Activated T-helper 1 cell treated with Interleukin-2 at 50 U/mL for 16 hours (primary cell): ENCODE measurements around the gene PDE10A.
"Not testable (repeated sequence)": the region's sequence is repeated elsewhere in the genome, so short reads cannot be mapped to it uniquely, and the experiment has no call there.

Experiments
- DNase-seq: peaks from one replicate; pipeline ENCODE4 v3.0.0-alpha.2; 2020; ENCODE audit warnings: low read depth

The PDE10A gene

GRCh38 chr6:165585060-165585459 is 78.0 kb downstream of the PDE10A start:
- DNase-seq, result no peak

DNA sequence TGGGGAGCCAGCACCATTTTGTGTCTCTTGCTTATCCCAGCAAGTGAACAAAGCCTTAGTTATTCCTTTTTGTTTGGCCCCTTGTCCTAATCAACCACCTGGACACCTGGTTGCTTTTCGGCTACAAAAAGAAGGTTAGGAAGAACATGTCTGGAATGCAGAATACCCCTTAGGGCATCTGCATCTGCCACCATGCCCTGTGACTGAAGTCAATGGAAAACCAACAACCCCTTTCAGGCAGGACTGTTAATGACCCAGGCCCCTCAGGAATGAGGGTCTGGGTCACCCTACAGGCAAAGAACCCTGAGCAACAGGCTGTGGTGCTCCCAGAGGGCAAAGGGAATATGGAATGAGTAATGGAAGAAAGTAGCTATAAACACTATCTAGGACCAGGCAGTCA is 78.5 kb downstream of the PDE10A start:
- no peak for DNase-seq

DNA sequence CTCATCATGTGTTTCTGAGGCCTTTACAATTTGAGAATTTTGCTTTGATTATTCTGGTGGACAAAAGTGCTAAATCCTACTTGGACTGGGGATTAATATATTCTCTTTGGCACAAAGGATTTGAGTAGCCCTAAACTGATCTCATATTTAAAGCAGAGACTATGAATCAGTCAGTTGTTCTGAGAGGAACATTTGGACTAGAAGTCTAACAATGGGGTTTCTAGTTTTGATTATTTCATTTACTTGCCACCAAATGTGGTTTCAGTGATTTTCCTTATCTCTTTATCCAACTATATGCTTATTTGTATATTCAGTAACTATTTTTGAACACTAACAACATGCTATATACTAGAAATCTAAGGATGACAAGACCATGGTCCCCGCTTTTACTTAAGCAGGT is 81.4 kb downstream of the PDE10A start:
- no peak for DNase-seq

- no peak for DNase-seq
Measured at GRCh38 chr6:165580136-165580535, 82.9 kb downstream of the PDE10A start.

DNA sequence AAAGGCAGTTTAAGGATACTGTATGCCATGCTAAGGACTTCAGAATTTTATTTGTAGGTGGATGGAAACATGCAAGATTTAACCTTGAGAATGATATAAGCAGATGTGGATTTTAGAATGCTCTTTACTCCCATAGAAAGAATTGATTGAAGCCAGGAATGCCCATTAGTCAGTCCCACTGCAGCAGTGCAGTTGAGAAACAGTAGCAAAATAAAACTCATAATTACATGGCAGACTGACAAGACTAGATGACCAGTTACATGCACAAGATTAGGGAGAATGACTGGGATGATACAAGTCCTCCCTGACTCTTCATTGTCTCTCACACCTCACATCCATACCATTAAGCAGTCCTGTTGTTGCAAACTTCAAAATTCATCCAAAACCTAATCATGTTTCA is 83.9 kb downstream of the PDE10A start:
- DNase-seq, result no peak

DNA sequence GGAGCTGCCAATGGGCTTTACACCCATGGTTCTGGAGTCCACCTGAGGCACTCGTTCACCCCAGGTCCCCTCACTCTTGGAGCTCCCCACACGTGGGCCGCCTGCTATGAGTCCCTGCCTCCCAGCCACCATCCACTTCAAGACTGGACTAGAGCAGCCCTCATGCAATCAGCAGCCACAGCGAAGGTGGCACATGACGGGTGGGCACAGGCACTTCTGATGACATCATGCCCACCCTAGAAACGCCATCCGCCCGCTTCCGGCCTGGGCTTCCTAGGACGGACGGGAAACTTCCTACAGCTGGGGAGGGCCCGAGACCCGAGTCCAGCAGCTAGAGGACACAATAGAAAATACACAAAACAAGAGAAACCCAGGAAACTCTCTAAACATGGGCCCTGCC is 85.5 kb downstream of the PDE10A start:
- DNase-seq, result no peak

- no peak for DNase-seq
Measured at GRCh38 chr6:165575158-165575549, 87.9 kb downstream of the PDE10A start.

- no peak for DNase-seq
Measured at GRCh38 chr6:165574220-165575157, 88.6 kb downstream of the PDE10A start.

DNA sequence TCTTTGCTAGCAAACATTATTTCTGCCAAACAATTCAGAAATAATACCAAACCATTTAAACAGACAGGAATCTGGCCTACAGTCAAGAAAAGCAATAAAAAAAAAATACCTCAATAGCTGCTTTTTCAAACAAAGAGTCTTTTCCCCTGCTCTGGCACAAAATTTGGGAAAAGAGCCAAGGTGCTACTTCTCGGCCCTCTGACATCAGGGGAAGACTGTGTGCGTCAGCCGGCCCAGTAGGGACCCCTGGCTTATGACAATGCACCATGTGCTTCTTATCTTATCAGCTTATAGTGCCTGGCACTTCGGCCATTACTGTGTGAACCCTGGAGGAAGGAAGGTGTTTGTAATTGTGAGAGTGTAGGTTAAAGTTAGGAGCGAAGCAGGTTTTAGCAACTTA is 89.4 kb downstream of the PDE10A start:
- DNase-seq, result no peak

- DNase-seq, result no peak
Measured at GRCh38 chr6:165571721-165572132, 91.3 kb downstream of the PDE10A start.

GRCh38 chr6:165571068-165571682 is 91.9 kb downstream of the PDE10A start:
- DNase-seq, result no peak

DNA sequence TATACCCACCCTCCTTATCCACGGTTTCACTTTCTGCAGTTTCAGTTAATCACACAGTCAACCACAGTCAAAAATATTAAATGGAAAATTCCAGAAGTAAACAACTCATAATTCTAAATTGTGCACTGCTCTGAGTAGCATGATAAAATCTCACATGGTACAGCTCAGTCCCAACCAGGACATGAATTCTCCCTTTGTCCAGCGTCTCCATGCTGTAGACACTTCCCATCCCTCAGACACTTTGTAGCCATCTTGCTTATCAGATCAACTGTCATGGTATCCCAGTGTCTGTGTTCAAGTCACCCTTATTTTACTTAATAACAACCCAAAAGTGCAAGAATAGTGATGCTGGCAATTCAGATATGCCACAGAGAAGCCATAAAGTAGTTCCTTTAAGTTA is 94.7 kb downstream of the PDE10A start:
- DNase-seq, result no peak

- DNase-seq, result no peak
Measured at GRCh38 chr6:165566088-165566828, 96.8 kb downstream of the PDE10A start.

GRCh38 chr6:165562421-165563090 is 100.5 kb downstream of the PDE10A start:
- no peak for DNase-seq

- DNase-seq, result no peak
Measured at GRCh38 chr6:165559632-165560031, 103.4 kb downstream of the PDE10A start.

DNA sequence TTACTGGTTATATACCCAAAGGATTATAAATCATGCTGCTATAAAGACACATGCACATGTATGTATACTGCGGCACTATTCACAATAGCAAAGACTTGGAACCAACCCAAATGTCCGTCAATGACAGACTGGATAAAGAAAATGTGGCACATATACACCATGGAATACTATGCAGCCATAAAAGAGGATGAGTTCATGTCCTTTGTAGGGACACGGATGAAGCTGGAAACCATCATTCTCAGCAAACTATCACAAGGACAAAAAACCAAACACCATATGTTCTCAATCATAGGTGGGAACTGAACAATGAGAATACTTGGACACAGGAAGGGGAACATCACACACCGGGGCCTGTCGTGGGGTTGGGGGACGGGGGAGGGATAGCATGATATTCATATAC is 104.9 kb downstream of the PDE10A start:
- not testable (repeated sequence) for DNase-seq

- no peak for DNase-seq
Measured at GRCh38 chr6:165557674-165558073, 105.4 kb downstream of the PDE10A start.

DNA sequence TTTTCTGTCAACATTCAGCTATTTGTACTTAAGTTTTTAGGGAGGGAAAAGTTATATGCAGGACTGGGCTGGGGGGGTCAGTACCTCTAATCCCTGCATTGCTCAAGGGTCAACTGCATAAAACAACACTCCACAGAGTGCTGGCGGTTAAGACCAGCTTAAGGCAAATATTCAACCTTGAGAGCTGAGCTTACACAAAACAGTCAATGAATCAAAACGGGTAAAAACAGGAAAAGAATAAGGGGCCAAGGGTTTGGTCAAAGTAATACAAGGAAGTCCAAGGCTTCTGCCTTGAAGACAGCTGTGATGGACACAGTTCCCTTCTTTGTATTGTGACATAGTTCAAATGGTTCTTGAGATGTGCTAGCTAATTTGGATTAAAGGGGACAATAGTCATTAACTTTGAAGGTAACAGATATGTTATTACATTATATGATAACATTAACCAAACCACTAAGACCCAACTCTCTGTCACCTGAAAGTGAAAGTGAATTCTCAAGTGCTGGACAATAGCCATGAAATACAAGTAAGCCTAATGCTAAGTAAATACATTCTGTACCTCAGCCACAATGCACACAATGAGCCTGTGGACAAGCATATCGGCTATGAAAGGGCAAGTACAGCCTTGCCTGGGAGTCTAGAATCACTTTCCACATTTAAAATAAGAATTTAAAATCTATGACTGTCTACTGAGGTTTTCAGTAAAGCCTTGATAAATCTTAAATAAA is 106.8 kb downstream of the PDE10A start:
- no peak for DNase-seq

DNA sequence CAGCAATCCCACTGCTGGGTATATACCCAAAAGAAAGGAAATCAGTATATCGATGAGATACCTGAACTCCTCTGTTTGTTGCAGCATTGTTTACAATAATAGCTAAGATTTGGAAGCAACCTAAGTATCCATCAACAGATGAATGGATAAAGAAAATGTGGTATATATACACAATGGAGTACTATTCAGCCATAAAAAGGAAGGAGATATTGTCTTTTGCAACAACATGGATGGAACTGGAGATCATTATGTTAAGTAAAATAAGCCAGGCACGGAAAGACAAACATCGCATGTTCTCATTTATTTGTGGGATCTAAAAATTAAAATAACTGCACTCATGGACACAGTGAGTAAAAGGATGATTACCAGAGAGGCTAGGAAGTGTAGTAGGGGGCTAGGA is 108.4 kb downstream of the PDE10A start:
- not testable (repeated sequence) for DNase-seq

- no peak for DNase-seq
Measured at GRCh38 chr6:165552248-165552736, 110.7 kb downstream of the PDE10A start.

GRCh38 chr6:165551828-165552227 is 111.2 kb downstream of the PDE10A start:
- DNase-seq, result no peak
